ENCODE measurements around the gene TNRC18. TPM values are rescaled to one million over a fixed set of nuclear protein-coding genes. Genes with fewer than 3 reads are reported as not detected.
"Not testable (repeated sequence)": the region's sequence is repeated elsewhere in the genome, so short reads cannot be mapped to it uniquely, and the experiment has no call there.

The TNRC18 gene
- total RNA-seq, 1 experiment from 2014 or later, result 69.8 TPM

DNA sequence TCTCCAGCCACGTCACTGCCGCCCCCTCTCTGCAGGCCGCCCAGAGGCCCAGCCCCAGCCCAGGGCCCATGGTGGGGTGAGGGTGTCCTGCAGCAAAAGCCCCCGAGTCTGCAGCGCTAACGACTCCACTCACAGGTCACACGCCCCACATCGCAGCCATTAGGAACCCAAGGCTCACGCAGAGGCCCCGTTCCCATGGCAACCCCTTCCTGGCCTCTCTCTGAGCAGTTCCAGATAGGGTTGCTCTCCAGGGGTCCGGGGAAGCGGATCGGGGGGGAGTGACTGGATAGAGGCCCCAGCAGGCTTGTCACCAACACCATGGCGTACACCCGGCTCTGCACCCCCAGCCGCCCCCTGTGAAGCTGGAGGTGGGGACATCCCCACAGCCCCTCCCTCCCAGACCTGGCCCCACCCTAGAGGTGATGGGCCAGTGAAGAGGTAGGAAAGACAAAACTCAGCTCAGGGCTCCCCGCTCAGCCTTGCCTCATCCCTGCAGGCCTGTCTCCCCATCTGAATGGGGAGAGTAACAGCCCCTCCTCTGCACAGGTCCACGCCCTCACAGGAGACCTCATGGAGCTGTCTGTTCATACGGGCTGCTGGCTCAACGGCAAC, 41.2 kb downstream of the TNRC18 start:
- no peak for DNase-seq (ENCODE audit: extremely low read depth, low read depth)

DNA sequence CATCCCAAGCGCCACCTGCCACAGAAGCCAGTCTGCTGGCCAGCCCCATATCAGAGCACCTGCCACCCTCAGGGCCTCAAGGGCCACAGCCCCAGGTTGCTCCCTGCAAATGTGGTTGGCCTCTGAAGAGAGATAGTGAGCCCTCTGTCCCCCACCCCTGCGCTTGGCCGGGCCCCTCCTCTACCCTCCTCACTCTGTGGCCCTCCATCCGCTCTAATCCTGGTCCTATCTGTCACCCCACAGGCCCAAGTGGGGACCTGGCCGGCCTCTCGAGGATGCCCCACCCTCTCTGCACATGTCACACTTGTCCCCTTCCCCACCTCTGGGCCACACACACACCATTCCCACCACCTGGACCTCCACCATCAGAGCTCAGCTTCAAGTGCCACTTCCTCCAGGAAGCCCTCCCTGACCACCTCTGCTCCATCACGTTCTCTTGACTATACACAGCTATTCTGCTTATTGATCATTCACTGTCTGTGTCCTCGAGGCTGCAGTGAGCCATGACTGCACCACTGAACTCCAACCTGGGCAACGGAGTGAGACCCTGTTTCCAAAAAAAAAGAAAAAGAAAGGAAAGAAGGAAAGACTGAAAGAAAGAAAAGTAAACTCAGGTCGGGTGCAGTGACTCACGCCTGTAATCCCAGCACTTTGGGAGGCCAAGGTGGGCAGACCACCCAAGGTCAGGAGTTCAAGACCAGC, 42.4 kb downstream of the TNRC18 start:
- no peak for DNase-seq (ENCODE audit: extremely low read depth, low read depth)

DNA sequence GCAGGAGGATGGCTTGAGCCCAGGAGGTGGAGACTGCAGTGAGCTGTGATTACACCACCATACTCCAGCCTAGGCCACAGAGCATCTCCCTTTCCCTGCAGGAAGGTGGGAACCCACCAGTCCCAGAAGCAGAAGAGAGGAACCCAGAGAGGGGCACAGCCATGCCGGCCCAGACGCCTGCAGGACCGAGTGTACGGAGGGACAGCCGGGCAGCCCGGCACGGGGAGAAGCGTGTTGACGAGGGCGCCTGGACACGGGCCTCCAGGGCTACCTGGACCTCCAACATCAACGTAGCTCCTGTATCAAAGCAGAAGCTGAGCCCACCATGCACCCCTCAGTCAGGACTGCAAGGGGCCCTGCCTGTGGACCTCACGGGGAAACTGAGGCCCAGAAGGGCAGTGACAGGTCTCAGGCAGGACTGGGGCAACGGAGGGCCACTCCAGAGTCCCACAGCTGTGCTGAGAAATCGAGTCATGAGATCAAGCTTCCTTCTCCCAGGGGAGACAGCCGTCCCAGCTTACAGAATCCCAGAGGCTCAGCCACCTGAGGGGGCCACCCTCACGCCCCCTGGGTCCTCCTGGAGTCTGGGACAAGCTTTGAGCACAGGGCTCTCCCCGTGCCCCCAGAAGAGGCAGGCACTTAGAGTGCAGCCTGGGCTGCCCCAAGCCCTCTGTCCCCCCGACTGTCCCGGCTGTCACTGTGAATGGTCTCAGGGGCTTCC, 43.1 kb downstream of the TNRC18 start:
- DNase-seq (ENCODE audit: extremely low read depth, low read depth), result no peak

DNA sequence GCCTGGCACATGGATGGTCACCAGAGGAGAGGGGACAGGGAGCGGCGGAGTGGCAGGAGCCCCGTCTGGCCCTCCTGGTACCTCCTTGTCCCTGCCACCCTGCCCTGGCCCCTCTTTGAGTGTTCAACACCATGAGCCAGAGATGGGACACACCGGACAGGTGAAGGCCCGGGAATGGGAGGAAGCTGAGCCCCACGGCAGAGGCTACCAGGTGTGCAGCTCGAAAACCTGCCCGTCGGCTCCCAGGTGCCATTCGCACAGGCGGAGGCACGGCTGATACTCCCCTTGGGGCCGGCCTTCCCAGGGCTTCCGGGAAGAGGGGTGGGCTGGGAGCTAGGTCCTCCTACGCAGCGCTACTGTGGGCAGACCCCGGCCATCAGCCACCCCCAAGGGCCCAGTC, 44.1 kb downstream of the TNRC18 start:
- no peak for DNase-seq (ENCODE audit: extremely low read depth, low read depth)

DNA sequence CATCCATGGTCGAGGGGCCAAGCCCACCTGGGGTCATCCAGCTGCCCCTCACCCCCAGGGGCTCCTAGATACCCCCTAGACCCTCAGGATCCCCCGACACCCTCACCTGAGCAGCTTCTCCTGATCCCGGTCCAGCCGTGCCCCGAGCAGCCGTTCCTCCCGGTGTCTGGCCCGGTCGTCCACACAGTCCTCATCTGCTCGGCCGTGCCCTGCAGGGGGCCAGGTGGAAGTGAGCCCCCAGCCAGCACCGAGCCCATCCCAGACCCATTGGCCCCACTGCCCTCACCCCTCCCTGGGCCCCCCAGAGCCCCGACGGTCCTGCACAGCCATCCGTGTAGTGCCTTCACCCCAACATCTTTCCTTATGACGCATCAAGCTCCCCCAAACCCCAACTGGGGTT, 45.8 kb downstream of the TNRC18 start:
- DNase-seq (ENCODE audit: extremely low read depth, low read depth), result no peak

DNA sequence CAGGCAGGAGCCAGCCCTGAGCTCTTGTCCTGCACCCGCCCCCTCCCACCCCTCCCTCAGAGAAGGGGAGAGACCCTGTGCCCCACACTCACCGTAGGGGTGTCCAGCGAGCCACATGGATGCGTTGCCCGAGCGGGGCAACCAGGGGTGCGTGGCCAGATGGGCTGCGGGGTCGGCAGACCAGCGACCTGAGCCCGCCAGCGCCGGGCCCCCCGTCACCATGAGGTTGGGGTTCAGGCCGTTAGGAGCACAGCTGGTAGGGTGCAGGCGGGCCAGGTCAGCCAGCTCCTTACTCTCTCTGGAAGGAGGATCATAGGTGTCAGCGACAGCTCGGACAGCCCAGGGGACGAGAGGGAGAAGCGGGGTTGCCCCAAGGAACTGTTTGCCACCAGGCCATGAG, 46.4 kb downstream of the TNRC18 start:
- no peak for DNase-seq (ENCODE audit: extremely low read depth, low read depth)

DNA sequence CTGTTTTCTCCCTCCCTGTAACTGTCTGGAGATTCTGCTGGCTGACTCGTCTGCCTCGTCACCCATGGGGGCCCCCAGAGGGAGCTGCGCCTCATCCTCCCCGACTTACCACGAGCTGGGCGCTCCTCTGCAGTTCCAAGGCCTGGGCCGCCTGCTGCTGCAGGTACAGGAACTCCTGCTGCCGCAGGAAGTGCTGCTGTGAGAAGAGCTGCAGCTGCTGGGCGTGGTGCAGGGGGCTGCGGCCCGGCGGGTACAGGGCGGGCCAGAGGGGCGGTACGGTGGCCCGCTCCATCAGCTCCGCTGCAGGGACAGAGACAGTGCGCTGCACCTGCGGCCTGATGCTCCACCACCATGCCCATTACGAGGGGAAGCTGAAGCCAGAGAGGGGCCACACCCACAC, 47.7 kb downstream of the TNRC18 start:
- DNase-seq (ENCODE audit: extremely low read depth, low read depth), result no peak

DNA sequence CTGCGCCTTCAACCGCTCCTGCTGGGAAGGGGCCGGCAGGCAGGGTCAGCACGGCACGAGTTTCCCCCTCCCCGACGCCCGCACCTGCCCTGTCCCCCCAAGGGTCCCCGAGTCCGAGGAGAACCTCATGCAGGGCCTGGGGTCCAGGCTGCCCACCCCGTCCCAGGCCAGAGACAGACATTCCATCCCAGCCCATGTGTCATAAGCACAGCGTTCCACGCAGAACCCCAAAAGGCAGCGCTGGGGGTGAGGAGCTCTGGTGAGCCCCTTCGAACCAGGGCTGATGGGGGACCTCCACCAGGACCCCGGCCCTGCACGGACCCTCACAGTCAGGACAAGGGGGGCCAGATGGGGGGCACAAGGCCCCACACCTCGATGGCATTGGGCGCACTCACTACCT, 49.2 kb downstream of the TNRC18 start:
- DNase-seq (ENCODE audit: extremely low read depth, low read depth), result no peak

DNA sequence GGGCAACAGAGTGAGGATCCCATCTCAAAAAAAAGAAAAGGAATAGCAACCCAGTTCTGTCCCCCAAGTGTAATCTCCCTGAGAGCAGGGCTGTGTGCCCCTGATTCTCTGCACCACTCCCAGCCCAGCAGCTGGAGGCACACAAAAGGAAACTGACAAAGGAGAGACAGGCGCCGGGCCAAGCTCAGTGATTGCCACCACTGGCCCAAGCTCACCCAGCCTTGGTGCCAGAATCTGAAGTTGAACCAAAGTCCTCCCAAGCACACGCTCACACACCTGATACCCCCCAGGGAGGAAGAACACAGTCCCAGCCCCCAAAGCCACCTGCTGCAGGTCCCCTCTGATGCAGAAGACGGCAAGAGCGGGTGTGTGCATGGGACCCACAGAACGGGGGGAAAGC, 50.3 kb downstream of the TNRC18 start:
- DNase-seq (ENCODE audit: extremely low read depth, low read depth), result no peak

DNA sequence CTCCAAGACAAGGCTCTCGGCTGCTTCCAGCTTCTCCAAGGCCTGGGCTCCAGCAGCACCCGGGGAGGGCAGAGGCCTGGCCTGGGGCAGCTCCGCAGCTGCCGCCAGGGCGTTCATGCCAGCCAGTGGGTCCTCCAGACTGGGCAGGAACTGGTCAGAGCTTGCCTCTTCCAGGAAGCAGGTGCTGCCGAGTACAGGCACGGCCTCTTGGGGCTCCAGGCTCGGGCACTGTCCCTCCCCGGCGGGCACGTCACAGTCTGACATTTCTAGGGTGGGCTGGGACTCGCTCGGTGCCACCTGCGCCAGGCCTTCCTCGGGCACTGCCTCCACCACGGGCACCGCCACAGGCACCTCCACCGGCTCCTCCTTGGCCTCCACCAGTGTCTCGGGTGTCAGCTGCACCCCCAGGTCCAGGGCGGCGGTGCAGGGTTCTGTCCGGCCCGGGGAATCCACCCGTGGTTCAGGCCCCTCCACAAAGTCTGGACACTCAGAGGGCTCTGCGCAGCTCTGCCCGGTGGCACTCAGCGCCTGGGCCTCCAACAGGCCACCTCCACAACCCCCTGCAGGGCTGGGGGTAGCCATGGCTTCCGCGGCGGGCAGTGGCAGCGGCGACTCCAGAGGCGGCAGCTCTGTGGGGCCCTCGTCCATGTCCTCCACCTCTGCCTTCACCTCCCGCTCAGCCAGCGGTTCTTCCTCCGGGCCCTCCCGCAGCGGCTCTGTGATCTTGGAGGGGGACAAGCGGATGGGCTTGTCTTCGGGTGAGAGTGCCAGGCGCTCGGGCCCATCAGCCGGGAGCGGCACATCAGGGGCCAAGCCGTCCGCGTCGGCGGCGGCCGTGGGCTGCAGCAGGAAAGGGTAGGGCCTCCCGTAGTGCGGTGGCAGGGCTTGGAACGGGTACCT, 52.9 kb downstream of the TNRC18 start:
- DNase-seq (ENCODE audit: extremely low read depth, low read depth), result no peak

DNA sequence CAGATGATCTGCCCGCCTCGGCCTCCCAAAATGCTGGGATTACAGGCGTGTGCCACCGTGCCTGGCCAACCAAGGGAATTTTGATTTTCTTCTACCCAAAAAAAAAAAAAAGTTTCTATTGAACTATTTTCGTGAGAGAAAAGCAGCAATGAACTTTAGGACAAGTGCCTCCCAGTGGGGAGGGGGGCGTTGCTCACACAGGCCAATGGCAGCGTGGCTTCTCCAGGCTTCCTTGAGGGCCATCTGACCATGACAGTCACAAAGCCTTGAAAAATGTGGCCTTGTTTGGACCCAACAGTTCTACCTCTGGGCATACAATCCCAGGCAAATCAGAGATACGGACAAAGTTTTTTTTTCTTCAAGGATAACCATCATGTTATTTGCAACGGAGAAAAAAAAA, 56.0 kb downstream of the TNRC18 start:
- DNase-seq (ENCODE audit: extremely low read depth, low read depth), result no peak

DNA sequence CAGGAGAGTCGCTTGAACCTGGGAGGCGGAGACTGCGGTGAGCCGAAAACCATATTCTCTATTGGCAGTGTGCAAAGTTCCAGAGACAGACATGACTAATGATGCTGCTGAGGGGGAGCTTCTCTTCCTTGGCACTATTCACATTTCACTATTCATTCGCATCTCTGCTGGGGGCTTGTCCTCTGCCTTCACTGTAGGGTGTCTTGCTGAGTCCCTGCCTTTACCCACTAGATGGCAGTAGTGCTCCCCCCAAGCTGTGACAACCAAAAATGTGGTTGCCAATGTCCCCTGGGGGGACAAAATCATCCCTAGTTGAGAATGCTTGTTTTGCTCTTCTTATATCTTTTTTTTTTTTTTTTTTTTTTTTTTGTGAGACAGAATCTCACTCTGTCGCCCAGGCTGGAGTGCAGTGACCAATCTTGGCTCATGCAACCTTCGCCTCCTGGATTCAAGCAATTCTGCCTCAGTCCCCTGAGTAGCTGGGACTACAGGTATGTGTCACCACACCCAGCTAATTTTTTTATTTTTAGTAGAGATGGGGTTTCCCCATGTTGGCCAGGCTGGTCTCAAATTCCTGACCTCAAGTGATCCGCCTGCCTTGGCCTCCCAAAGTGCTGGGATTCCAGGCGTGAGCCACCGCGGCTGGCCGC, 57.5 kb downstream of the TNRC18 start:
- peak; percentile 76 for DNase-seq (ENCODE audit: extremely low read depth, low read depth)

DNA sequence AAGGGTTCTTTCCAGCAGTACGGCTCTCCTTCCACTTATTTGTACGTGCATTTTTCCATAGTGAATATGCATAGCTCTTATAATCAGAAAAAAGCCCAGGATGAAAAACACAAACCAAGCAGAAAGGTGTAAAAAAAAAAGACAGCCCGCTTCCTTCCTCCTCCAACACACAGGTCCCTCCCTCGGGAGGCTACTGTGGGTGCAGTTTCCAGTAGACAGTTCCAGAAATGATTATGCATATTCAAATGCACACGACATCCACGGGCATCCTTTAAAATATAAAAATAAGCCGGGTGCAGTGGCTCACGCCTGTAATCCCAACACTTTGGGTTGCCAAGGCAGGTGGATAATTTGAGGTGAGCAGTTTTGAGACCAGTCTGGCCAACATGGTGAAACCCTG, 59.9 kb downstream of the TNRC18 start:
- no peak for DNase-seq (ENCODE audit: extremely low read depth, low read depth)

DNA sequence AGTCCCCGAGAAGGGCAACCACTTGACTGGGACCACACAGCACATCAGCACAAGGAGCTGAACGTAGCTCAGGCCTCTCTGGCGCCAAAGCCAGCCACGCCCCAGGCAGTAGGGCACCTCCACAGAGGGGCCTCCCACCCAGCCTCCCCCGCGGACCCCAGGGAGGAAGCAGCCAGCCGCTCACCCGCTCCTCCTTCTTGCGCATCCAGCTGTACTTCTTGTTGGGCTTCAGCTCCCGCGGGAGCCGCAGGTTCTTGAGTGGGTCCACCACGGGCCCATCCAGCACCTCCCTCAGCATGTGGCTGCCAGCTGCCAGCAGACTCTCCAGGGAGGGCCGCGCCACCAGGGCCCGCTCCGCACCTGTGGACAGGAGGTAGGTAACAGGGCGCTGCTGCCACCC, 61.2 kb downstream of the TNRC18 start:
- no peak for DNase-seq (ENCODE audit: extremely low read depth, low read depth)

DNA sequence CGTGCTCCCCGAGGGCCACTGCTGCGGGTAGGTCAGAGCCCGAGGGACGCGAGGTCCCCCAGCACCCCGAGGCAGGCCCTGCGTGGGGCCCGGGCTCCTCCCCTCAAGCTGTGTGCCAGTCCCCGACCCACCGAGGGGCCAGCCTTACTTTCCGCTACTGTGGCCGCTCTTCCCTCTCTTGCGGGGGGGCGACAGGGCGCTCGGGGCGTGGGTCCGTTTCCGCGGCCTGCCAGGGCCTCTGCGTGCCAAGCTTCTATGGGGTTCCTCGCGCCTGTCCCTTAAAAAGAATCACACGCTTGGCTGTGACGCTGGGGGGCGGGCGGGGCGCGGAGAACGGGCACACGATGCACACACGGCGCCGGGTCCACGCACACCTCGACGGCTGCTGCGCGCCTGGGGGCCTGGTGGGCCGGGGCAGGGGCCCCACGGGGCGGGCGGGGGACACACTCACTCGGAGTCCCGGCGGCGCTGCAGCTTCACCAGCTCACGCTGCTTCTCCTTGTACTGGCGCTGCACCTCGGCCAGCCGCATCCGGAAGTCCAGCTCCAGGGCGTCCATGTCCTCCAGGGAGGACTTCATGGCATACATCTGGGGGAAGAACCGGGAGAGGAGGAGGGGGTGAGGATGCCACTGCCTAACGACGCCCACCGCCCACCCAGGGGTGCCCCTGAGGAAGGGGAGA, 62.0 kb downstream of the TNRC18 start:
- DNase-seq (ENCODE audit: extremely low read depth, low read depth), result no peak

DNA sequence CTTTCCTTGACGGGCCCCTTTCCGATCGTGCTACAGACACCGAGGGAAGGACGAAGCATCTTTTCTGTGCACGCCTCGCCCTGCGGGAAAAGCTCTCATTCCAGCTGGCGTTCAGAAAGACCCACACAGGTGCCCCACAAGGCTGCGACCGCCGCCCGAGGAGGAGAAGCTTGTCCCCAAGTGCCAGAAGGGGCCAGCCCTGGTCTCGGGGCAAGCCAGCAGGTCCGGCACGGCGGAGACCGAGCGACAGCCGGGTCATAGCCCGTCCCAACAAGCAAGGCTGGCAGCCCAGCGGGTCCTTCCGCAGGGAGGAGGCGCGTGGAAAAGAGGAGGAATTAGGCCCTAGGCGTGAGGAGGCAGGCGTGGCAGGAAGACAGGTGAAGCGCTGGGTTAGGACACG, 62.7 kb downstream of the TNRC18 start:
- DNase-seq (ENCODE audit: extremely low read depth, low read depth), result no peak

DNA sequence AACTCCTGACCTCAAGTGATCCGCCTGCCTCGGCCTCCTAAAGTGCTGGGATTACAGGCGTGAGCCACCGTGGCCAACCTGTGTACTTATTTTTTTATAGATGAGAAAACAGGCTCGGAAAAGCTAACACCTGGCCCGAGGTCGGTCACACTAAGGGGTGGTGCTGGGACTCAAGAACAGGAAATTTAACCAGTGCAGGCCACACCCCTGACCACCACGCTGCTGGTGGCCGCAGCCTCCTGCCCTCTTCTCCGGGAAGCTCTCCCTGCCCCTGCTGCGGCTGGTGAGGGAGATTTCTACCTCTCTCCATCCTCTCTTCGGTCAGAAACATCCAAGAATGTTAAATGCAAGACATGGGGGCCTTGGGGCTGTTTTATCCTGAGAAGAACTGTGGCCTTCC, 63.2 kb downstream of the TNRC18 start:
- DNase-seq (ENCODE audit: extremely low read depth, low read depth), result no peak

DNA sequence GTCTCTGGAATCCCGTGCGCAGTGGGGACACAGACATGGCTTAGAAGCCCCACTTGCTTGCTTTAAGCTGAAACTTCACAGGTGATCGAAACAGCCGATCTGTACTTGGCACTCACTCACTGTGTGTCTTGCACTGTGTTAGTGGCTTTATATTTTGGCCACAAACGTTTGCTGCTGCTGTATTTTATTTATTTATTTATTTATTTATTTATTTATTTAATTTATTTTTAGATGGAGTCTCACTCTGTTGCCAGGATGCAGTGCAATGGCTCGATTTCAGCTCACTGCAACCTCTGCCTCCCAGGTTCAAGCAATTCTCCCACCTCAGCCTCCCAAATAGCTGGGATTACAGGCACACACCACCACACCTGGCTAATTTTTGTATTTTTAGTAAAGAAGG, 63.6 kb downstream of the TNRC18 start:
- DNase-seq (ENCODE audit: extremely low read depth, low read depth), result not testable (repeated sequence)

DNA sequence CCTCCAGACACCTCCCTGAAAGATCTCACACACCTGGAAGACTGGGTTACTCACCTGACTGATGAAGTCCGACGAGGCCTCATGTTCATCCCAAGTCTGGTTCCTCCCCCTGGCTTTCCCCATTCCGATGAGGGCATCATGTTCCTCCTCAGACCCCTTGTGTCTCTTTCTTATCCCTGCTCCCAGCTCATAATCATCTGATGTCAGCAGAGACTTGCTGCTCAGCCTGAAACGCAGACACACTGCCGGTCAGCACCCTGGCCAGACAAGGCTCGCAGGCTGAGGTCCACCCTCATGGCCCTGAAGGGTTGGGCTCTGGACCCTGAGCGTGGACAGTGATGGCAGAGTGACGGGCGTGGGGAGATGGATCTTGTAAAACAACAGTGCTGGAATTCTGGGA, 64.3 kb downstream of the TNRC18 start:
- DNase-seq (ENCODE audit: extremely low read depth, low read depth), result no peak

DNA sequence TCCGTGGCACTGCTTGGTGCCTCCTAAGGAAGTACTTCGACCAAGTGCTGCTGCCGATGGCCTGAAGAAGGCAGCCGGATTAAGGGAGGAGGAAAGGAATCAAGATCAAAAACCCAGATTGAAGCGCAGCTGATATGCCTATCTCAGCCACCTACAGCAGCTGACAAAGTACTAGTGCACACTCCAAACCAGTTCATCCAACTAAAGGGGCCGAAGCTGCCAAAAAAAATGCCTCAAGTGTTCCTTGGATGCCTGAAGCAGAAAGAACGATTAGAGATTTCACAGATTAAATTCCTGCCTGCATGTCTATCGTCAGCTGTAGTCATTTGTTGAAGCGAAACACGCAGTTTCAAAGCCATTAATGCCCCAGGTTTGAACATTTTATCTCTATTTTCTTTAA, 65.7 kb downstream of the TNRC18 start:
- no peak for DNase-seq (ENCODE audit: extremely low read depth, low read depth)

All from NCI-H460 (cell line).